GM12875 (cell line): ENCODE data around the gene AP3S2.

ENCODE experiments used
- H3K4me3 ChIP-seq: one replicate; pipeline ENCODE4 v1.5.1; 2011; ENCODE audit warnings: low read depth, low read length, control low read depth
- CTCF ChIP-seq: IDR thresholded peaks from 2 replicates; pipeline ENCODE4 v1.5.1; 2011; ENCODE audit warnings: low read depth, mild to moderate bottlenecking, control low read depth, inconsistent platforms, low read length, moderate library complexity, borderline replicate concordance; ENCODE audit not compliant: insufficient read depth

The AP3S2 gene

GRCh38 chr15:89825271-89825940 is 68.4 kb downstream of the AP3S2 start:
- no peak overlapping the region for H3K4me3 ChIP-seq
- no peak for TF ChIP-seq CTCF

- TF ChIP-seq CTCF, result no peak
- H3K4me3 ChIP-seq, result no peak overlapping the region
These were observed 69.3 kb downstream of the AP3S2 start for GRCh38 chr15:89824607-89824867.

- TF ChIP-seq CTCF, result no peak
These were observed 69.8 kb downstream of the AP3S2 start for GRCh38 chr15:89823836-89824606.

GRCh38 chr15:89822951-89823711 is 70.7 kb downstream of the AP3S2 start:
- no peak overlapping the region for H3K4me3 ChIP-seq
- TF ChIP-seq CTCF, result no peak

More at GRCh38 chr15:89823836-89824606, 69.8 kb downstream of the AP3S2 start:
- H3K4me3 ChIP-seq, result no peak overlapping the region

GRCh38 chr15:89822611-89822950 is 71.2 kb downstream of the AP3S2 start:
- TF ChIP-seq CTCF, result no peak
- no peak overlapping the region for H3K4me3 ChIP-seq

GRCh38 chr15:89822026-89822425 is 71.8 kb downstream of the AP3S2 start:
- TF ChIP-seq CTCF, result no peak
- no peak overlapping the region for H3K4me3 ChIP-seq
